HT1080 (cell line): ENCODE results near the gene SIRT6. TPM values are rescaled to one million over a fixed set of nuclear protein-coding genes. Genes with fewer than 3 reads are reported as not detected.
"Not testable (repeated sequence)": the region's sequence is repeated elsewhere in the genome, so short reads cannot be mapped to it uniquely, and the experiment has no call there.

Experiments used
- DNase-seq: peaks from one replicate; pipeline ENCODE4 v3.0.0-alpha.2; 2015; ENCODE audit warnings: low read depth
- polyA plus RNA-seq, 2 experiments: library from polyadenylated mRNA; depleted of rRNA; stranded (reverse); fragments of >200 nt; gene quantifications; 2 replicates each; pipeline ENCODE4 v1.2.3, GENCODE V29; 2015
- total RNA-seq: library from RNA; depleted of rRNA; stranded (reverse); fragments of >200 nt; shearing (Covaris generic); gene quantifications from 2 replicates; pipeline ENCODE4 v1.2.3, GENCODE V29; 2014; rRNA removed

Gene SIRT6
- 16.4 and 18.5 TPM in 2 replicates for total RNA-seq
- 23.8 and 31.2 TPM in 2 replicates for polyA plus RNA-seq (2015; cell fraction: cytosol; rRNA removed)
- 49.0 and 63.8 TPM in 2 replicates for polyA plus RNA-seq (2015; cell fraction: nucleus; rRNA removed)

DNA sequence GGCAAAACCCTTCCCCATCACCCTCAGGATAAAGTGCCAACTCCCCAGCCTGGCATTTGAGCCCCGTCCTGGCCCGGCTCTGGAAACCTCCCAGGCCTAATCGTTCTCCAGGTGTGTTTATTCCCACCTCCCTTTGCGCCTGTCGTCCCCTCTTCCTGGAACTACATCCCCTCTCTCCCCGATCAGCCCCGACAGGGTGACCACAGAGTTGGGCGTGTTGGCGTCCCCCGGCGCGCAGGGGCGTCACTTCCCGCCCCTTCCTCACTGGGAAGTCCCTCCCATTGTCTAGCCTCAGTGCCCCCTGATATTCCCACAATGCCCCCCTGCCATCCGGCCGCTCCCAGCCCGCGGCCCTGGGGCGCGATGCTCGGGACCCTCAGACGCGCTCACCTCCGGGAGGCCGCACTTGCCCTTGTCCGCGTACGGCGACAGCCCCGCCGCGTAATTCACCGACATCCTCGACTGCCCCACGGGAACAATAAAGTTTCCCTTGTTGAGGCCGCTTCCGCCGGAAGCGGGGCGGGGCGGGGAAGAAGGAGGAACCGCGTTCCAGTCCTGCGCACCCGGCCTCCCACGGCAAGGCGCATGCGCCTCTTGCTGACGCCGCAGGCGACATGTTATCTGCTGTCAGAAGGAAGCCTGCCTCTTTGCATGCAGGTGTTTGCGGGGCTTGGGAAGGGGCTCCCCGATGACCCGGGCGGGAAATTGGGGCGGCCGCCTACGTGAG, at the start of gene SIRT6, which contains the start of gene ANKRD24:
TSS of gene SIRT6 (minus strand) at position 480 of the 727 bp plus-strand sequence. CDS start at position 456, 24 bp downstream.
TSS of gene ANKRD24 (plus strand) at position 606 of the 727 bp plus-strand sequence. CDS start 3,737 bp downstream, outside the sequence.
- peak; percentile 81 for DNase-seq

DNA sequence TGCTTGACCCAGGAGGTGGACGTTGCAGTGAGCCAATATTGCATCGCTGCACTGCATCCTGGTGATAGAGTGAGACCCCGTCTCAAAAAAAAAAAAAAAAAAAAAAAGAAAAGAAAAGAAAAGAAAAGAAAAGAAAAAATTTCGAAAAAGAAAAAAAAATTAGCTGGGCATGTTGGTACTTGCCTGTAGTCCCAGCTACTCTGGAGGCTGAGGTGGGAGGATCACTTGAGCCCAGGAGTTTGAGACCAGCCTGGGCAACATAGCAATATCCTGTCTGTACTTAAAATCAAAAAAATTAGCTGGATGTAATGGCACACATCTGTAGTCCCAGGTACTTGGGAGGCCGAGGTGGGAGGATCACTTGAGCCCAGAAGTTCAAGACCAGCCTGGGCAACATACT, 49.8 kb upstream of the SIRT6 start:
- not testable (repeated sequence) for DNase-seq

DNA sequence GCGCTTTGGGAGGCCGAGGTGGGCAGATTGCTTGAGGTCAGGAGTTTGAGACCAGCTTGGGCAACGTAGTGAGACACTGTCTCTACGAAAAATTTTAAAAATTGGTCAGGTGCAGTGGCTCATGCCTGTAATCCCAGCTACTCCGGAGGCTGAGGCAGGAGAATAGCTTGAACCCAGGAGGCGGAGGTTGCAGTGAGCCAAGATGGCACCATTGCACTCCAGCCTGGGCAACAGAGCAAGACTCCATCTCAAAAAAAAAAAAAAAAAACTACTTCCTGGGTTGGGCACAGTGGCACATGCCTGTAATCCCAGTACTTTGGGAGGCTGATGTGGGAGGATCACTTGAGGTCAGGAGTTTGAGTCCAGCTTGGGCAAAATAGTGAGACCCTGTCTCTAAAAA, 49.2 kb upstream of the SIRT6 start:
- DNase-seq = not testable (repeated sequence)

DNA sequence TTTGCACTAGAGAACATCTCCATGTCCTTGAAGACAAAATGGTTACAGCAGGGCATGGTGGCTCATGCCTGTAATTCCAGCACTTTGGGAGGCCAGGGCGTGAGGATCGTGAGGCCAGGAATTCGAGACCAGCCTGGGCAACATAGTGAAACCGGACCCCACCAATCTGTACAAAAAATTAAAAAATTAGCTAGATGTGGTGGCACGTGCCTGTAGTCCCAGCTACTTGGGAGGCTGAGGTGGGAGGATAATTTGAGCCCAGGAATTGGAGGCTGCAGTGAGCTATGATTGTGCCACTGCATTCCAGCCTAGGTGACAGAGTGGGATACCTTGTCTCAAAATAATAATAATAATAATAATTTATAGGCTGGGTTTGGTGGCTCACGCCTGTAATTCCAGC, 47.9 kb upstream of the SIRT6 start:
- not testable (repeated sequence) for DNase-seq

DNA sequence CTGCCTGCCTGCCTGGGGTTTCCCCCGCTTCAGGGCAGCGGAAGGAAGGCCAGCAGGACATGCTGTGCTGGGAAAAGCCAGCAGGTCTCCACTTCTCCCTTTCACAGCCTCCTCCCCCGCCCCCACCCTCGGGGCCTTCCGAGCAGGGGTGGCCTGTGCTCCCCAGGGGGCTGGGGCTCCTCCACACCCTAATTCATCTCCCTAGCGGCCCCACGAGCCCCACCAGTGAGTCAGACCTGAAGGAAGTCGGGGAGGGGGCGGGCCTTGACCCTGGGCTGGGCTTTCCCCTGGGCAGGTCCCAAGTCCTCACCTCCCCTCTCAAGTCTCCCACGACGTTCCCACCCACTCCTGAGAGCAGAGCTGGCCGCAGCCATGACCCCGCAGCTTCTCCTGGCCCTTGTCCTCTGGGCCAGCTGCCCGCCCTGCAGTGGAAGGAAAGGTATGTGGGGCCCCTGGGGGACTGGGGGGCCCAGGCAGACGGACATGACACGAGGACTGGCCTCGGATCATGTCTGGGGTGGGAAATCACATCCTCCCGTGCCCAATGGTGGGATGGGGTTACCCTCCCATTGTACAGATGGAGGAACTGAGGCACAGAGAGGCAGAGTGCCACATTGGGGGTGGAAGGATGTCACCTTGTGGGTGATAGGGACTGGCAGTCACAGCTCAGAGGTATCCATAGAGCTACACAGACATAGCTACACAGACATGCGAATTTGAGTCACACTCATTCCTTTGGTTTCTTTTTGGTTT, 47.0 kb upstream of the SIRT6 start, which contains the start of gene EBI3:
TSS of gene EBI3 (plus strand) at position 345 of the 753 bp plus-strand sequence. CDS start at position 373, 28 bp downstream.
- DNase-seq = peak; percentile 41

DNA sequence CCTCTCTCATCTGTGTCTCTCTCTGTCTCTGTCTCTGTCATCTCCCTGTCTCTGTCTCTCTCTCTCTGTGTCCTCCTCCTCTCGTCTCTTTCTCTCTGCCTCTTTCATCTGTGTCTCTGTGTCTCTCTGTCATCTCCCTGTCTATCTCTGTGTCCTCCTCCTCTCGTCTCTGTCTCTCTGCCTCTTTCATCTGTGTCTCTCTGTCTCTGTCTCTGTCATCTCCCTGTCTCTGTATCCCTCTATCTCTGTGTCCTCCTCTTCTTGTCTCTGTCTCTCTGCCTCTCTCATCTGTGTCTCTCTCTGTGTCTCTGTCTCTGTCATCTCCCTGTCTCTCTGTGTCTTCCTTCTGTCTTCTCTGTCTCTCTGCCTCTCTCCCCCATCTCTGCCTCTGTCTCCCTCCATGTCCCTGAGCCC, 46.4 kb upstream of the SIRT6 start:
- DNase-seq = no peak

DNA sequence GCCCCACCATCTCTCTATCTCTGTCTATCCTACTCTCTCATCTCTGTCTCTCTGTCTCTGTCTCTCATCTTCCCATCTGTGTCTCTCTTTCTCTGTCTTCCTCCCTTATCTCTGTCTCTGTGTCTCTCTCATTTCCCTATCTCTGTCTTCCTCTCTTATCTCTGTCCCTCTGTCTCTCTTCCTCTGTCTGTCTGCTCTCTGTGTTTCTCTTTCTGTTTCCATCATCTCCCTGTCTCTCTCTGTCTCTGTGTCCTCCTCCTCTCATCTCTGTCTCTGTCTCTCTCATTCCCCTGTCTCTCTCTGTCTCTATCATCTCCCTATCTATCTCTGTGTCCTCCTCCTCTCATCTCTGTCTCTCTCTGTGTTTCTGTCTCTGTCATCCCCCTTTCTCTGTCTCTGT, 45.4 kb upstream of the SIRT6 start:
- no peak for DNase-seq

DNA sequence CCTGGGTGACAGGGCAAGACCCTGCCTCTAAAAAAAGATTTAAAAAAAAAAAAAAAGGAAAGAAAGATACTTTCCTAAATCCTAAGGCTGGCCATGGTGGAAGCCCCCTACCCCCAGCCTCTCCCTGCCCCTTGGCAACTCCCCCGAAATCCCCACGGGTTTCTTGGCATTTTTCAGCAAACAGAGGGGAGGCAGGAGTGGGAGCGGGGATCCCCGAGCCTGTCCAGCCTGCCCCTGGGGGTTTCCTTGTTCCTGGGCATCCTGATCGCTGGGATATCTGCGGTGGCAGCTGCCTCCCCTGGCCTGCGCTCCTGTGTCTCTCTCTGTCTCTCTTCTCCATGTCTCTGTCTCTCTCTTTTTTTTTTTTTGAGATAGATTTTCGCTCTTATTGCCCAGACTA, 43.5 kb upstream of the SIRT6 start:
- no peak for DNase-seq

DNA sequence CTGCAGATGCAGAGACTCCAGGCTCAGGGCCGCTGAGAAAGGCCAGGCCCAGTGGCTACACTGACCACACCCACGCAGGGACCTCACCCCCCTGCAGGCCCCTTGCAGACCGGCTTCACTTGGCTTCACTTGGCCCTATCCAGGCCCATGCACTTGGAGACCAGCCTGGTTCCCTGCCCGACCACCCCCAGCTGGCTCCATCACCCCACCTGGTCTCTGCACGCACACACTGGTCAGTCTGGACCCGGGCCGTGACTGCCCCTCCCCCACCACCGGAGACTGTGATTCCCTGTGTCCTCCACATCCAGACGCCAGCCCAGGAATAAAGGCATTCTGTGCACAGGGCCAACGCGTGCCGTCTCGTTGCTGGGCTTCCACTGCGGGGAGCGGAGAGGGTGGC, 42.1 kb upstream of the SIRT6 start:
- no peak for DNase-seq

DNA sequence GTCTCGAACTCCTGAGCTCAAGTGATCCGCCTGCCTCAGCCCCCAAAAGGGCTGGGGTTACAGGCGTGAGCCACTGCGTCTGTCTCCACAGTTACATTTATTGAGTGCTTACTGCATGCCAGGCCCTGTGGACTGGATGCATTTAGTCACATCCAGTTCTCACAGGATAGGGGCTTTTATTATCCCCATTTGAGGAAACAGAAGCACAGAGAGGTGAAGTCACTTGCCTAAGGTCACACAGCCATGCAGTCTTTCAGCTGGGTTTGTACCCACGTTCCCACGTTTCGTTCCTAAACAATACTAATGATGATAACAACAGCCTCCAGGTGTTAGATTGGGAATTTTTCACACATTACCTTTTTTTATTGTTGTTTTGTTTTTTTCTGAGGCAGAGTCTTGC, 37.8 kb upstream of the SIRT6 start:
- DNase-seq = no peak

DNA sequence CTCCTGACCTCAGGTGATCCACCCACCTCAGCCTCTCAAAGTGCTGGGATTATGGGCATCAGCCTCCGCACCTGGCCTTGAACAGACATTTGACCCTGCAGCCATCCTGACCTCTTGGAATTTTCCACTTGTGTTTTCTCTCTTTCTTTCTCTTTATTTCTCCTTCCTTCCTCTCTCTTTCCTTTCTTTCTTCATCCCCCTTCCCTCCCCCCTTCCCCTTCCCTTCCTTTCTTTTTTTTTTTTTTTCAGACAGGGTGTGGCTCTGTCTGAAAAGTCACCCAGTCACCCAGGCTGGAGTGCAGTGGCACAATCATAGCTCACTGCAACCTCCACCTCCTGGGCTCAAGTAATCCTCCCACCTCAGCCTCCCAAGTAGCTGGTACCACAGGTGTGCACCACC, 36.2 kb upstream of the SIRT6 start:
- not testable (repeated sequence) for DNase-seq

DNA sequence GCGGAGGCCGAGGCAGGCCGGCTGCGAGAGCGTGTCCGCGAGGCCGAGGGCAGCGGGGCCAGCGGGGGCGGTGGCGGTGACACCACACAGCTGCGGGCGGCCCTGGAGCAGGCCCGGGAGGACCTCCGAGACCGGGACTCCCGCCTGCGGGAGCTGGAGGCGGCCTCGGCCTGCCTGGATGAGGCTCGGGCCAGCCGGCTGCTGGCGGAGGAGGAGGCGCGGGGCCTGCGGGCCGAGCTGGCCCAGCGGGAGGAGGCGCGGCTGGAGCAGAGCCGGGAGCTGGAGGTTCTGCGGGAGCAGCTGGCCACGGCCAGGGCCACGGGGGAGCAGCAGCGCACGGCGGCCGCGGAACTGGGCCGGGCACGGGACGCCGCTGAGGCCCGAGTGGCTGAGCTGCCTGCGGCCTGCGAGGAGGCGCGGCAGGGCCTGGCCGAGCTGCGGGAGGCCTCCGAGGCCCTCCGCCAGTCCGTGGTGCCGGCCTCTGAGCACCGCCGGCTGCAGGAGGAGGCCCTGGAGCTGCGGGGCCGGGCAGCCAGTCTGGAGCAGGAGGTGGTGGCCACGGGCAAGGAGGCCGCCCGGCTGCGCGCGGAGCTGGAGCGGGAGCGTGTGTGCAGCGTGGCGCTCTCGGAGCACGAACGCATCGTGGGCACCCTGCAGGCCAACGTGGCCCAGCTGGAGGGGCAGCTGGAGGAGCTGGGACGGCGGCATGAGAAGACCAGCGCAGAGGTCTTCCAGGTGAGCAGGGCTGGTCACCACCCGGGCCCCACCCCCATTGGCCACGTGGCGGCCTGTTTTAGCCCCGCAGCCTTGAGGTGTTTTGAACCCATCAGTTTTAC, 35.3 kb upstream of the SIRT6 start:
- no peak for DNase-seq

DNA sequence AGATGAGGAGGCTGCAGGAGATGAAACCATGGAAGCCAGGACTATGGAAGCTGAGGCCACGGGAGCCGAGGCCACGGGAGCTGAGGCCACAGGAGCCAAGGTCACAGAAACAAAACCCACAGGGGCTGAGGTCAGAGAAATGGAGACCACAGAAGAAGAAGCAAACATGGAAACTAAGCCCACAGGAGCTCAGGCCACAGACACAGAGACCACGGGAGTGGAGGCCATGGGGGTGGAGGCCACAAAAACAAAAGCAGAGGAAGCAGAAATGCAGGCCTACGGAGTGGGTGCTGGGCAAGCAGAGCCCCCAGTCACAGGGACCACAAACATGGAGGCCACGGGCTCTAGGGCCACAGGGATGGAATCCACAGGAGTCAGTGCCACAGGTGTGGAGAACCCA, 34.5 kb upstream of the SIRT6 start:
- no peak for DNase-seq

DNA sequence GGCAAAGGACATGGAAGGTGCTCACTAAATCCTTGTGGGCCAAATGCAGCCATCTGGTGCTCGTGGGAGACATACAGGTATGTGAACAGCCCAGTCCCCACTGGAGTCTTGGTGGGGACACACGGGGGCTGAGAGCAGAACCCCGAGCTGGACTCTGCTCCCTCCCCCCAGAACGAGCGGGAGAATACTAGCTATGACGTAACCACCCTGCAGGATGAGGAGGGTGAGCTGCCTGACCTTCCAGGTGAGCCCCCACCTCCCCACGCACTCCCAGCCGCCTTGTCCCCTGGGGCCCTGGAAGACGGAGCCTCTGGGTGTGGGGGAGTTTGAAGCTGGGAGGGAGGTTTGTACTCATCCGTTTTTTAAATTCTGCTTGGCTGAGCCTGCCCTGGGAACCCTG, 33.4 kb upstream of the SIRT6 start:
- no peak for DNase-seq

DNA sequence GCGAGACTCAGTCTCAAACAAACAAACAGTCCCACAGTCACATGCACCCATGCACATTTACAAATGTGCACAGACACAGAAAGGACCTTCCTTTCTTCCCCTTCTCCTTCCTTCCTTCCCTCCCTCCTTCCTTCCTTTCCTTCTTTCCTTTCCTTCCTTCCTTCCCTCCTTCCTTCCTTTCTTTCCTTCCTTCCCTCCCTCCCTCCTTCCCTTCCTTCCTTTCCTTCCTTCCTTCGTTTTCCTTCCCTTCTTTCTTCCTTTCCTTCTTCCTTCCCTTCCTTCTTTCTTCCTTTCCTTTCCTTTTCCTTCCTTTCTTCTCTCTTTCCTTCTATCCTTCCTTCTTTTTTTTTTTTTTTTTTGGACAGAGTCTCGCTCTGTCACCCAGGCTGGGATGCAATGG, 30.8 kb upstream of the SIRT6 start:
- no peak for DNase-seq

DNA sequence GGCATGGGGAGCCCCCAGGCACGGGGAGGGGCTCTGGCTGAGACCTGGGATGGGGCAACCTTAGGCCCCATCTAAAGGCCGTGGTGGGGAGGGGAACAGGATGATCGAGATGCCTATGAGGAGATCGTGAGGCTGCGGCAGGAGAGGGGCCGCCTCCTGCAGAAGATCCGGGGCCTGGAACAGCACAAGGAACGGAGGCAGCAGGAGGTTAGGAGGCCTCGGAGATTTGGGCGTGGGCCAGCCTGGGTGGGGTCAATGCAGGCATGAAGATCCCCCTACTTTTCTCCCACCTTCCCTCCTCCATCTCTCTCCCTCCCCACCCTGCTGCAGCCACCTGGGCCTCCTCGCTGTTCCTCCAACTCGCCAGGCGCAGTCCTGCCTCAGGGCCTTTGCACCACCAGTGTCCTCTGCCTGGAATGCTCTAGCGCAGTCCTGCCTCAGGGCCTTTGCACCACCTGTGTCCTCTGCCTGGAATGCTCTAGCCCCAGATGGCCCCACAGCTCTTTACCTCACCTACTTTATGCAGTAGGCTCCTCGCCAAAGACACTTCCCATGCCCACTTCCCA, 27.9 kb upstream of the SIRT6 start:
- no peak for DNase-seq

DNA sequence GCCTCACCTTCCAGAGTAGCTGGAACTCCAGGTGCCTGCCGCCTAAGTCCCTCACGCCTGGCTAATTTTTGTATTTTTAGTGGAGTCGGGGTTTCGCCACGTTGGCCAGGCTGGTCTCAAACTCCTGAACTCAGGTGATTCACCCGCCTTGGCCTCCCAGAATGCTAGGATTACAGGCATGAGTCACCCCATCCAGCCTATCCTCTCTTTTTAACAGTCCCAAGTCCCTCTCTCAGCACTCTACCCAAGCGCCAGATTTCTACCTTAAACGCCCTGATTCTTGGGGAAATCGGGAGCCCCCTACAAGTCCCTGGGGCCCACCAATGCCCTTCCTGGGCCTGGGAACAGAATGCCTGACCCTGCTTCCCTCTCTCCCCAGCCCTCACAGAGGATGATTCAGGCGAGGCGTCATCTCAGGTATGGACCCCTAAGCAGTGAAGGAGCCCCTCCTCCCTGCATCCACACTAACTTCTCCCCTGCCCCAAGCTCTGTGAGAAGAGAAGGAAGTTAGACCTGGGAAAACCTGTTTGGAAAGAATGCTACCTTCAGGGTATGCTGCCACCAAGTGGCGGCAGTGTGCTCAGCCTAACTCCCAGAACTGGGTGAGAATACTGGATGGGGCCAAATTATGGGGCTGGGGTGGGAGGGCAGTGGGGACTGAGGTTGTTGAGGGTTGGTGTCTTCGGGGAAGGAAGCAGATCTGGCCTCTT, 26.2 kb upstream of the SIRT6 start:
- peak; percentile 66 for DNase-seq

DNA sequence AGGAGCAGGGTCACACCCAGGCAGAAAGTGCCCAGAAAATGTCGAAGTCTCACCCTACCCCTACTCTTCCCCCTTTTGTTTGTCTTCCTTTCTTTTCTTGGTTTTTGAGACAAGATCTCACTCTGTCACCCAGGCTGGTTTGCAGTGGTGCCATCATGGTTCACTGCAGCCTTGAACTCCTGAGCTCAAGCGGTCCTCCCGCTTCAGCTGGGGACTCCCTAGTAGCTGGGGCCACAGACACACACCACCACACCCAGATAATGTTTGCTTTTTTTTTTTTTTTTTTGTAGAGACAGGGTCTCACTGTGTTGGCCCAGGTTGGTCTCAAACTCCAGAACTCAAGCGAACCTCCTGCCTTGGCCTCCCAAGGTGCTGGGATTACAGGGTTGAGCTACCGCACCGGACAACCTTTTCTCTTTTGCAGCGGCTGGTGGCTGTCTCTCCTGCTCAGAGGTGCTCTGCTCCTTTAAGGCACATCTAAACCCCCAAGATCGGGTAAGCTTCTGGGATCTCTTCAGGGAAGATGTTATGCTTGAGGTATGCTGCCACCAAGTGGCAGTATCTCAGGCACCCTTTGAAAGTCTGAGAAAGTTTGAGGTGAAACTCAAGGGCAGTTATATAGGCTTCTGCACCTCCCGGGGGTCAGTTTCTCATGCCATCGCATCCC, 24.6 kb upstream of the SIRT6 start:
- peak; percentile 52 for DNase-seq

DNA sequence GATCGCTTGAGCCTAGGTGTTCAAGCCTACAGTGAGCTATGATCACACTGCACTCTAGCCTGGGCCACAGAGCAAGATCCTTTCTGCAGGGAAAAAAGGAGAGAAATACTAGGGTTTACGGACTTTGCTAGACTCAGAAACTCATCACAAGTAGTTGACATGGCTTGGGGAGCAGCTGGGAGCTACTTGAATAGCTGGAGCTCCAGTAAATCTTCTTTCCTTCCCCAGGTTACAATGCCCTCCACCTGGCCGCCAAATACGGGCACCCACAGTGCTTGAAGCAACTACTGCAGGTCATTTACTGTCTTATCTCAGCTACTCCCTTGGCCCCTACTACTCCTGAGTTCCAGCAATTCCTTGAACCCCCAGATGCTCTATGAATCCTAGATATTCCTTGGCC, 19.4 kb upstream of the SIRT6 start:
- DNase-seq = no peak
